ENCODE data around the gene GALNT9.

DNA sequence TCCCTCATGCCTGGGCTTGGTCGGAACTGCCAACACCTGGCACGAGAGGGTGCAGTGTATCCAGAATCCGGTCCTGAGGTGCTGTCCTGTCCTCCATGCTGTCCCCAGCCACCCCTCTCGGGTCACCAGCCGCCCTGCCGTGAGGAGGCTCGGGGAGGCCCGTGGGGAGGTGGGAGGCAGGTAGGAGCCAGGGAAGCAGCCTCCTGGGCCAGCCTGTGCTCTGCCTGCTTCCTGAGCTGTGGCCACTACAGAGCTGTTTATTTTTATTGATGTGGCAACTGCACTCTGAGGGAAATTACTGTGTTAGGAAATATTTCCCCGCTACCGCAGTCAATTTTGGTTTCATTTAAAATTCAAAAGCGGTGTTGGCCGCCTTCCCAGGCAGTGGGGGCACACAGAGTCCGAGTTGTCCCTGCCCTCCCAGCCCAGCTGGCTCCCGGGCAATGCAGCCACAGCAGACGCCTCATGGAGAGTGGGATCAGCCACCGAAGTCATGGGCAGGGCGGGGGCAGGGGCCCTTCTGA lies 166.8 kb downstream of the GALNT9 start:
- TF ChIP-seq POLR2AphosphoS5 (IDR thresholded peaks at IDR 0.05) = no peak
- TF ChIP-seq, protein P1, sequence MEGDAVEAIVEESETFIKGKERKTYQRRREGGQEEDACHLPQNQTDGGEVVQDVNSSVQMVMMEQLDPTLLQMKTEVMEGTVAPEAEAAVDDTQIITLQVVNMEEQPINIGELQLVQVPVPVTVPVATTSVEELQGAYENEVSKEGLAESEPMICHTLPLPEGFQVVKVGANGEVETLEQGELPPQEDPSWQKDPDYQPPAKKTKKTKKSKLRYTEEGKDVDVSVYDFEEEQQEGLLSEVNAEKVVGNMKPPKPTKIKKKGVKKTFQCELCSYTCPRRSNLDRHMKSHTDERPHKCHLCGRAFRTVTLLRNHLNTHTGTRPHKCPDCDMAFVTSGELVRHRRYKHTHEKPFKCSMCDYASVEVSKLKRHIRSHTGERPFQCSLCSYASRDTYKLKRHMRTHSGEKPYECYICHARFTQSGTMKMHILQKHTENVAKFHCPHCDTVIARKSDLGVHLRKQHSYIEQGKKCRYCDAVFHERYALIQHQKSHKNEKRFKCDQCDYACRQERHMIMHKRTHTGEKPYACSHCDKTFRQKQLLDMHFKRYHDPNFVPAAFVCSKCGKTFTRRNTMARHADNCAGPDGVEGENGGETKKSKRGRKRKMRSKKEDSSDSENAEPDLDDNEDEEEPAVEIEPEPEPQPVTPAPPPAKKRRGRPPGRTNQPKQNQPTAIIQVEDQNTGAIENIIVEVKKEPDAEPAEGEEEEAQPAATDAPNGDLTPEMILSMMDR (IDR thresholded peaks at IDR 0.05) = no peak
- no peak for TF ChIP-seq POLR2A (IDR thresholded peaks at IDR 0.05)

All from prostate gland (tissue), 2 donors.